Measurements from ENCODE around the gene LOXL4. TPM values are rescaled to one million over a fixed set of nuclear protein-coding genes. Genes with fewer than 3 reads are reported as not detected.
A peak's percentile ranks its signal among the peaks of the same experiment; 100 is the strongest.

LOXL4 gene
- total and polyA plus RNA-seq, 4 experiments from 2014 or later, result 0.10 TPM; not detected in 3

- no peaks in the 10 kb centered on the region for H3K4me1 ChIP-seq (ENCODE audit: insufficient read depth, low read length)
- no peak overlapping the region for H3K27ac ChIP-seq (ENCODE audit: low read depth, low read length)
- H3K36me3 ChIP-seq (ENCODE audit: insufficient read depth, low read length), result no peaks in the 10 kb centered on the region
- ChIA-PET CTCF (ENCODE audit: partially characterized antibody) (interaction anchor here (1.5 kb wide), 1 partner anchor 9 kb away, joined by 3 read pairs; the partner anchor contains the start of gene LOXL4), POLR2A (ENCODE audit: partially characterized antibody) (no interaction called here)
- no peaks in the 10 kb centered on the region for H3K9me3 ChIP-seq (ENCODE audit: control insufficient read depth in 1 of 2, low read length in 2 of 2)
- no peak overlapping the region for H3K4me3 ChIP-seq (ENCODE audit: low read length in 2 of 2)
- H3K27ac Mint-ChIP-seq, result peak overlapping the region in 1 of 7 donors; percentile 79
- no peaks in the 10 kb centered on the region for H3K4me1 Mint-ChIP-seq
- no peaks in the 10 kb centered on the region for H3K27me3 ChIP-seq (ENCODE audit: insufficient read depth, low read length)
- no peak for DNase-seq
- H3K27me3 Mint-ChIP-seq, result no peaks in the 10 kb centered on the region
- H3K4me3 Mint-ChIP-seq, result no peak overlapping the region
- no peaks in the 10 kb centered on the region for H3K9me3 Mint-ChIP-seq
- intact Hi-C loops (cut with micrococcal nuclease), result no loop called here
- peaks cover 15 to 20% of the 10 kb centered on the region in 2 donors for H3K36me3 Mint-ChIP-seq
Measured at GRCh38 chr10:98258683-98259454, 9.1 kb downstream of the LOXL4 start.

DNA sequence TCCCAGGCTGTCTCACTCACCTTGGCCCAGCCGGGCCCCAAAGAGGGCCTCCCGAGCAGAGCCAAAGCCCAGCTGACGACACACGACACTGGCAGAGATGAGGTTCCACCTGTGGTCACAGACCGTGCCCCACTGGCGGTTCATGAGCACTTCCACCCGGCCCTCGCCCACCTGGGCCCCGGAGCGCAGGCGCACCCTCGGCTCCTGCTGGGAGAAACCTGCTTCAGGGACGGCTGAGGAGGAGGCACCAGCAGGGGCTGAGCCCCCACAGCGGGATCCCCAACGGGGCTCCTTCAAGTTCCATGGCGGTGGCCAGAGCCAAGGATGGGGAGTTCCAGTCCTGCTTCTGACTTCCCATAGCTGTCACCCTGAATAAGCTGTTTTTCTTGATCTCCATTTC, 10.0 kb downstream of the LOXL4 start:
- no peaks in the 10 kb centered on the region for H3K27me3 Mint-ChIP-seq
- CTCF ChIA-PET (ENCODE audit: partially characterized antibody), result interaction anchor here (1.5 kb wide), 1 partner anchor 10 kb away, joined by 3 read pairs; the partner anchor contains the start of gene LOXL4
- H3K9me3 ChIP-seq (ENCODE audit: control insufficient read depth in 1 of 2, low read length in 2 of 2), result no peaks in the 10 kb centered on the region

DNA sequence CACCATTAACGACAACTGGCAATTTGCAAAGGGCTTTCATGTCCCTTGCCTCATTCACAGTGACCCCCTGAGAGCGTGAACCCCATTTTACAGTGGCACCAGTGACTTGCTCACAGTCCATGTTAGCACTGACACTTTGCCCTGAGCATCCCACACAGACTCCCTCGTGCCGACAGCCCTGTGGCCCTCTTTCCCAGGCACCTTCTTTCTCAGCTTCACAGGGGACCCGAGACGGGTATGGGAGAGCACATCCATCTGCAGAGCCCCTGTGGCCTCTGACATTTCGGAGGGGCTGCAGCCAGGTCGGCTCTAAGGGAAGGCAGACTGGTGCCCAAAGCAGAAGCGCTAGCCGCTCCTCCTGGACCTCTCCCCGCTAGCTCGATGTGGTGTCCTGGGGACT, 10.8 kb downstream of the LOXL4 start:
- Mint-ChIP-seq H3K9me3 (no peaks in the 10 kb centered on the region), H3K27ac (no peak overlapping the region), H3K4me3 (no peak overlapping the region), H3K36me3 (peaks cover 19 to 20% of the 10 kb centered on the region in 2 donors), H3K27me3 (no peaks in the 10 kb centered on the region), H3K4me1 (no peaks in the 10 kb centered on the region)
- no peaks in the 10 kb centered on the region for H3K36me3 ChIP-seq (ENCODE audit: insufficient read depth, low read length)
- intact Hi-C loops (cut with micrococcal nuclease), result no loop called here
- ChIA-PET CTCF (ENCODE audit: partially characterized antibody) (no interaction called here), POLR2A (ENCODE audit: partially characterized antibody) (no interaction called here)
- H3K9me3 ChIP-seq (ENCODE audit: control insufficient read depth in 1 of 2, low read length in 2 of 2), result no peaks in the 10 kb centered on the region
- no peaks in the 10 kb centered on the region for H3K4me1 ChIP-seq (ENCODE audit: insufficient read depth, low read length)
- H3K4me3 ChIP-seq (ENCODE audit: low read length in 2 of 2), result no peak overlapping the region
- no peaks in the 10 kb centered on the region for H3K27me3 ChIP-seq (ENCODE audit: insufficient read depth, low read length)
- H3K27ac ChIP-seq (ENCODE audit: low read depth, low read length), result no peak overlapping the region
- no peak for DNase-seq

More for the DNA sequence above, 10.0 kb downstream of the LOXL4 start:
- H3K4me1 Mint-ChIP-seq, result no peaks in the 10 kb centered on the region
- H3K36me3 Mint-ChIP-seq, result peaks cover 16 to 20% of the 10 kb centered on the region in 2 donors
- intact Hi-C loops (cut with micrococcal nuclease), result no loop called here
- no peak overlapping the region for H3K27ac Mint-ChIP-seq
- no peaks in the 10 kb centered on the region for H3K27me3 ChIP-seq (ENCODE audit: insufficient read depth, low read length)
- no peak for DNase-seq
- POLR2A ChIA-PET (ENCODE audit: partially characterized antibody), result no interaction called here
- no peak overlapping the region for H3K27ac ChIP-seq (ENCODE audit: low read depth, low read length)
- H3K4me1 ChIP-seq (ENCODE audit: insufficient read depth, low read length), result no peaks in the 10 kb centered on the region
- H3K36me3 ChIP-seq (ENCODE audit: insufficient read depth, low read length), result no peaks in the 10 kb centered on the region
- no peak overlapping the region for H3K4me3 ChIP-seq (ENCODE audit: low read length in 2 of 2)
- no peak overlapping the region for H3K4me3 Mint-ChIP-seq
- H3K9me3 Mint-ChIP-seq, result no peaks in the 10 kb centered on the region

GRCh38 chr10:98256692-98257091, 11.3 kb downstream of the LOXL4 start:
- intact Hi-C loops (cut with micrococcal nuclease), result no loop called here
- Histone ChIP-seq H3K27me3 (ENCODE audit: insufficient read depth, low read length) (no peaks in the 10 kb centered on the region), H3K4me3 (ENCODE audit: low read length in 2 of 2) (no peak overlapping the region), H3K36me3 (ENCODE audit: insufficient read depth, low read length) (no peaks in the 10 kb centered on the region), H3K27ac (ENCODE audit: low read depth, low read length) (no peak overlapping the region), H3K9me3 (ENCODE audit: control insufficient read depth in 1 of 2, low read length in 2 of 2) (no peaks in the 10 kb centered on the region), H3K4me1 (ENCODE audit: insufficient read depth, low read length) (no peaks in the 10 kb centered on the region)
- Mint-ChIP-seq H3K4me1 (no peaks in the 10 kb centered on the region), H3K36me3 (peaks cover 20 to 24% of the 10 kb centered on the region in 2 donors), H3K4me3 (no peak overlapping the region), H3K27me3 (no peaks in the 10 kb centered on the region), H3K9me3 (no peaks in the 10 kb centered on the region), H3K27ac (no peak overlapping the region)
- ChIA-PET CTCF (ENCODE audit: partially characterized antibody) (no interaction called here), POLR2A (ENCODE audit: partially characterized antibody) (no interaction called here)
- no peak for DNase-seq

- H3K9me3 ChIP-seq (ENCODE audit: control insufficient read depth in 1 of 2, low read length in 2 of 2), result no peaks in the 10 kb centered on the region
- no peak overlapping the region for H3K4me3 Mint-ChIP-seq
- no peaks in the 10 kb centered on the region for H3K36me3 ChIP-seq (ENCODE audit: insufficient read depth, low read length)
- ChIA-PET POLR2A (ENCODE audit: partially characterized antibody) (no interaction called here), CTCF (ENCODE audit: partially characterized antibody) (interaction anchor here (0.6 kb wide), 1 partner anchor 199 kb away, joined by 4 read pairs; no protein-coding TSS in a partner anchor)
- H3K27me3 Mint-ChIP-seq, result no peaks in the 10 kb centered on the region
- no peaks in the 10 kb centered on the region for H3K9me3 Mint-ChIP-seq
- no peak overlapping the region for H3K27ac ChIP-seq (ENCODE audit: low read depth, low read length)
- no peaks in the 10 kb centered on the region for H3K27me3 ChIP-seq (ENCODE audit: insufficient read depth, low read length)
- no peaks in the 10 kb centered on the region for H3K4me1 ChIP-seq (ENCODE audit: insufficient read depth, low read length)
- no peak for DNase-seq
- H3K4me1 Mint-ChIP-seq, result no peaks in the 10 kb centered on the region
- H3K27ac Mint-ChIP-seq, result no peak overlapping the region
- peaks cover 24 to 29% of the 10 kb centered on the region in 2 donors for H3K36me3 Mint-ChIP-seq
- intact Hi-C loops (cut with micrococcal nuclease), result no loop called here
- H3K4me3 ChIP-seq (ENCODE audit: low read length in 2 of 2), result no peak overlapping the region
Measured at GRCh38 chr10:98255146-98255877, 12.7 kb downstream of the LOXL4 start.

DNA sequence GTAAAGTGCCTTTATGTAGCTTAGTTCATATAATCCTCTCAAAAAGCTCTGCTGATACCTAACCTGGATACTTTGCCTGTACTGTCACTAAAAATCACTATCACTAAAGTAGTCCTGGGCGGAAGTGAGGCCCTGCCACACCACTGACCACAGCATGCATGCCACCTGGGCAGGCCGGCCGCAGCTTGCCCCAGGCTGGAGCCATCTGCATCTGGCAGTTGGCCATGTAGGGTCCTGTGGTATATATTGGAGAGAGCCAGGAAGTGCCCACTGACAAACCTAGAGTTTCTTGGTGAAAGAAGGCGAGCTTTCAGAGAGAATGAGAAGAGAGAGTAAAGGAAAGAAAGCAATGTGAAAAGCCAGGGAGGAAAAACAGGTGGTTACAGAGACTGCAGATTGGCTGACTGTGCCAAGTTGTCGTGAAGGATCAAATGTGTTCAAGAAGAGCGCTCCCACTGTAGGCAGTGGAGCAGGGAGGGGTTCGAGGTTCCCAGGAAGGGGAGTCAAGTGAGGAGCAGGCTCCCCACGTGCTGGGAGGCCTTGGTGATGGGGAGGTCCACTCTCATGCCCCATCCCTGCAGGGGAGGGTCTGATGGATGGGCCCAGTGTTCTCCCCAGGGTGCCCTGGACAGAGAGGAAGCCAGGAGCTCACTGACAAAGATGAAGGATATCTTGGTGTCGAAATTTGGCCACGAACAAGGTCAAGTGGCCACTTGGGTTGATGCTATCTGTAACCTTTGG, 13.6 kb downstream of the LOXL4 start:
- ChIA-PET POLR2A (ENCODE audit: partially characterized antibody) (interaction anchor here (0.9 kb wide), 1 partner anchor 8 kb away, joined by 3 read pairs; no protein-coding TSS in a partner anchor), CTCF (ENCODE audit: partially characterized antibody) (no interaction called here)
- Histone ChIP-seq H3K36me3 (ENCODE audit: insufficient read depth, low read length) (no peaks in the 10 kb centered on the region), H3K9me3 (ENCODE audit: control insufficient read depth in 1 of 2, low read length in 2 of 2) (no peaks in the 10 kb centered on the region), H3K27me3 (ENCODE audit: insufficient read depth, low read length) (no peaks in the 10 kb centered on the region), H3K27ac (ENCODE audit: low read depth, low read length) (no peak overlapping the region), H3K4me3 (ENCODE audit: low read length in 2 of 2) (no peak overlapping the region), H3K4me1 (ENCODE audit: insufficient read depth, low read length) (no peaks in the 10 kb centered on the region)
- H3K4me3 Mint-ChIP-seq, result no peak overlapping the region
- H3K27me3 Mint-ChIP-seq, result no peaks in the 10 kb centered on the region
- no peak for DNase-seq
- peak overlapping the region in 4 of 7 donors; percentile 0 to 29 (median 22) for H3K27ac Mint-ChIP-seq
- H3K4me1 Mint-ChIP-seq, result no peaks in the 10 kb centered on the region
- peaks cover 32 to 37% of the 10 kb centered on the region in 2 donors for H3K36me3 Mint-ChIP-seq
- intact Hi-C loops (cut with micrococcal nuclease), result no loop called here
- H3K9me3 Mint-ChIP-seq, result no peaks in the 10 kb centered on the region

DNA sequence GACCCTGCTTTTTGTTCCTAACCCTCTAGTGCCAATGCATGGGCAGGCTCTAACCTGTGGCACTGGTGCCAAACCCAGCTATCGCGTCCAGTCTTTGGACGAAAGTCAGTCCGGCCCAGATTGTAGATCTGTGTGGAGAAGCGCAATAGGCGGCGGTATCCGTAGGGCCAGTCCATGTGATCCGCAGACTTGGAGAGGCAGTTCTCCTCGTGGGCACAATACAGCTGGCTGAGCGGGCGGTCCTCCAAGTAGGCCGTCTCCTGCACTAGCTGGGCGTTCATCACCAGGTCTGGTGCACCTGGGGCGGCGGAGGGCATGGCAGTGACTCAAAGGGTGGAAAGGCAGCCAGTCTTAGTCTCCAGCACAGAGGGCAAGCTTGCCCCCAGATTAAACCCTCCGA, 14.5 kb downstream of the LOXL4 start:
- ChIA-PET POLR2A (ENCODE audit: partially characterized antibody) (no interaction called here), CTCF (ENCODE audit: partially characterized antibody) (no interaction called here)
- Mint-ChIP-seq H3K27me3 (no peaks in the 10 kb centered on the region), H3K9me3 (no peaks in the 10 kb centered on the region), H3K27ac (no peak overlapping the region), H3K4me1 (no peaks in the 10 kb centered on the region), H3K36me3 (peaks cover 37 to 46% of the 10 kb centered on the region in 2 donors), H3K4me3 (no peak overlapping the region)
- H3K27me3 ChIP-seq (ENCODE audit: insufficient read depth, low read length), result no peaks in the 10 kb centered on the region
- no peaks in the 10 kb centered on the region for H3K9me3 ChIP-seq (ENCODE audit: control insufficient read depth in 1 of 2, low read length in 2 of 2)
- DNase-seq, result no peak
- H3K27ac ChIP-seq (ENCODE audit: low read depth, low read length), result no peak overlapping the region
- H3K36me3 ChIP-seq (ENCODE audit: insufficient read depth, low read length), result peaks cover 6% of the 10 kb centered on the region
- intact Hi-C loops (cut with micrococcal nuclease), result no loop called here
- no peak overlapping the region for H3K4me3 ChIP-seq (ENCODE audit: low read length in 2 of 2)
- H3K4me1 ChIP-seq (ENCODE audit: insufficient read depth, low read length), result no peaks in the 10 kb centered on the region

Data from CD4-positive, alpha-beta memory T cell (primary cell).